ENCODE results near the gene OR52E5. TPM values are rescaled to one million over a fixed set of nuclear protein-coding genes. Genes with fewer than 3 reads are reported as not detected.

The OR52E5 gene
- polyA plus RNA-seq, 1 donor (not counting 4 experiments of a cell fraction or from before 2014, with no cell fraction given): not detected

GRCh38 chr11:5937868-5938602 lies 45.0 kb downstream of the OR52E5 start:
- Histone ChIP-seq H3K4me1 (ENCODE audit: control insufficient read depth, extremely low read depth, insufficient read depth, low read length) (no peaks in the 10 kb centered on the region), H3K9me1 (ENCODE audit: control insufficient read depth, extremely low read depth, insufficient read depth, low read length) (no peaks in the 10 kb centered on the region), H2AFZ (ENCODE audit: control insufficient read depth, low read length) (no peak overlapping the region), H3K27me3 (ENCODE audit: control insufficient read depth, extremely low read depth, insufficient read depth, low read length) (no peaks in the 10 kb centered on the region), H3K4me3 (ENCODE audit: control insufficient read depth in 2 of 3, extremely low read depth in 1 of 3, insufficient read depth in 2 of 3, low read depth in 1 of 3, low read length in 3 of 3) (no peak overlapping the region), H4K20me1 (ENCODE audit: control insufficient read depth, extremely low read depth, insufficient read depth, low read length) (no peaks in the 10 kb centered on the region), H3K27ac (ENCODE audit: control insufficient read depth, insufficient read depth, low read length) (no peak overlapping the region), H3K9me3 (ENCODE audit: control insufficient read depth, low read depth, low read length) (no peaks in the 10 kb centered on the region), H3K4me2 (ENCODE audit: control insufficient read depth, extremely low read depth, insufficient read depth, low read depth, low read length) (no peak overlapping the region), H3K79me2 (ENCODE audit: control insufficient read depth, insufficient read depth, low read length) (no peaks in the 10 kb centered on the region), H3K36me3 (ENCODE audit: control insufficient read depth in 2 of 2, extremely low read depth in 1 of 2, insufficient read depth in 2 of 2, low read length in 2 of 2) (no peaks in the 10 kb centered on the region), H3K9ac (ENCODE audit: control insufficient read depth, extremely low read depth, insufficient read depth, low read length) (no peak overlapping the region)
- DNase-seq (ENCODE audit: low read depth, low spot score) (no peak), FAIRE-seq (no peak)
- dilution Hi-C loops (cut with MboI; ENCODE audit: extremely low pct_ligation_motif_present, low sequenced_read_pairs): no loop called here
- no peak for TF ChIP-seq CTCF (optimal IDR thresholded peaks at IDR 0.05 in 1 of 3, IDR thresholded peaks at IDR 0.05 in 1 of 3, conservative IDR thresholded peaks at IDR 0.05 in 1 of 3; ENCODE audit: extremely low read depth in 1 of 3, insufficient read depth in 2 of 3, low read length in 3 of 3)
- no peak for TF ChIP-seq EZH2 (IDR thresholded peaks at IDR 0.05; ENCODE audit: low read length)

GRCh38 chr11:5938603-5938965 lies 45.6 kb downstream of the OR52E5 start:
- TF ChIP-seq EZH2 (IDR thresholded peaks at IDR 0.05; ENCODE audit: low read length) (no peak), CTCF (optimal IDR thresholded peaks at IDR 0.05 in 1 of 3, IDR thresholded peaks at IDR 0.05 in 1 of 3, conservative IDR thresholded peaks at IDR 0.05 in 1 of 3; ENCODE audit: extremely low read depth in 1 of 3, insufficient read depth in 2 of 3, low read length in 3 of 3) (no peak)
- Histone ChIP-seq H3K9me1 (ENCODE audit: control insufficient read depth, extremely low read depth, insufficient read depth, low read length) (no peaks in the 10 kb centered on the region), H4K20me1 (ENCODE audit: control insufficient read depth, extremely low read depth, insufficient read depth, low read length) (no peaks in the 10 kb centered on the region), H2AFZ (ENCODE audit: control insufficient read depth, low read length) (no peak overlapping the region), H3K4me2 (ENCODE audit: control insufficient read depth, extremely low read depth, insufficient read depth, low read depth, low read length) (no peak overlapping the region), H3K4me1 (ENCODE audit: control insufficient read depth, extremely low read depth, insufficient read depth, low read length) (no peaks in the 10 kb centered on the region), H3K9ac (ENCODE audit: control insufficient read depth, extremely low read depth, insufficient read depth, low read length) (no peak overlapping the region), H3K27me3 (ENCODE audit: control insufficient read depth, extremely low read depth, insufficient read depth, low read length) (no peaks in the 10 kb centered on the region), H3K27ac (ENCODE audit: control insufficient read depth, insufficient read depth, low read length) (no peak overlapping the region), H3K36me3 (ENCODE audit: control insufficient read depth in 2 of 2, extremely low read depth in 1 of 2, insufficient read depth in 2 of 2, low read length in 2 of 2) (no peaks in the 10 kb centered on the region), H3K4me3 (ENCODE audit: control insufficient read depth in 2 of 3, extremely low read depth in 1 of 3, insufficient read depth in 2 of 3, low read depth in 1 of 3, low read length in 3 of 3) (no peak overlapping the region), H3K79me2 (ENCODE audit: control insufficient read depth, insufficient read depth, low read length) (no peaks in the 10 kb centered on the region), H3K9me3 (ENCODE audit: control insufficient read depth, low read depth, low read length) (no peaks in the 10 kb centered on the region)
- no peak for FAIRE-seq
- dilution Hi-C loops (cut with MboI; ENCODE audit: extremely low pct_ligation_motif_present, low sequenced_read_pairs): no loop called here
- DNase-seq (ENCODE audit: low read depth, low spot score): no peak

Measured in keratinocyte (primary cell).